Measurements from ENCODE around the gene CD74.
"Not testable (repeated sequence)": the region's sequence is repeated elsewhere in the genome, so short reads cannot be mapped to it uniquely, and the experiment has no call there.

The CD74 gene

DNA sequence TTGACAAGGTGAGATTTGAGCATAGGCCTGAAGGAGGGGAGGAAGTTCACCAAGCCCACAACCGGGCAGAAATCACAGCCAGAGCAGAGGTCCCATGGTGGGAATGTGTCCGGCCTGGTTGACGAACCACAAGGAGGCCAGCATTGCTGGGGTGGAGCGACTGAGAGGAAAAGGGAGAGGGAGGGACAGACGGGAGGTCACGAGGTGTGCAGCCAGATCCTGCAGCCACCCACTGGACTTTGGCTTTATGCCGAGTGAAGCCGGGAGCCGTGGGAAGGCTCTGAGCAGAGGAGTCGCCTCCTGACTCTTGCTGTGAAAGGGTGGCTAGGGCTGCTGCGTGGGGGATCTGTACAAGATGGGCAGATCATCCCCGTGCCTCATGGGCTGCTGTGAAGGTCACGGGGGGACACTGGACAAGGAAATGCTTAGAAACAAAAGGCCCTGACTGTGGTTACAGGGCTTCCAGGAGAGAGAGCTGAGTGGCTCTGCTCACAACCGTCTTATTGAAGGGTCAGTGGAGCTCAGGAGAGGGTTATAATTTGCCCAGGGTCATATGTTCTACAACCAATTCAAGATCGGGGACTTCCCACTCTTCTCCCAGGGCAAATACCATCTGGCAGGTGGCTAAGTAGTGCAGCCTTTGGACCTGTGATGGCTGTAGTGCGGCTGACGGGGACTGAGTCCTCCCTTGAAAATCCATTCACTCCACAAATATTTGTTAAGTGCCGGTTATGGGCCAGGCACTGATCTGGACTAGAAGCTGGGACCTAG, 15.6 kb upstream of the CD74 start:
- no peaks in the 10 kb centered on the region for H3K9me3 ChIP-seq (ENCODE audit: insufficient read depth, low read length)
- TF ChIP-seq, protein P1, sequence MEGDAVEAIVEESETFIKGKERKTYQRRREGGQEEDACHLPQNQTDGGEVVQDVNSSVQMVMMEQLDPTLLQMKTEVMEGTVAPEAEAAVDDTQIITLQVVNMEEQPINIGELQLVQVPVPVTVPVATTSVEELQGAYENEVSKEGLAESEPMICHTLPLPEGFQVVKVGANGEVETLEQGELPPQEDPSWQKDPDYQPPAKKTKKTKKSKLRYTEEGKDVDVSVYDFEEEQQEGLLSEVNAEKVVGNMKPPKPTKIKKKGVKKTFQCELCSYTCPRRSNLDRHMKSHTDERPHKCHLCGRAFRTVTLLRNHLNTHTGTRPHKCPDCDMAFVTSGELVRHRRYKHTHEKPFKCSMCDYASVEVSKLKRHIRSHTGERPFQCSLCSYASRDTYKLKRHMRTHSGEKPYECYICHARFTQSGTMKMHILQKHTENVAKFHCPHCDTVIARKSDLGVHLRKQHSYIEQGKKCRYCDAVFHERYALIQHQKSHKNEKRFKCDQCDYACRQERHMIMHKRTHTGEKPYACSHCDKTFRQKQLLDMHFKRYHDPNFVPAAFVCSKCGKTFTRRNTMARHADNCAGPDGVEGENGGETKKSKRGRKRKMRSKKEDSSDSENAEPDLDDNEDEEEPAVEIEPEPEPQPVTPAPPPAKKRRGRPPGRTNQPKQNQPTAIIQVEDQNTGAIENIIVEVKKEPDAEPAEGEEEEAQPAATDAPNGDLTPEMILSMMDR (IDR thresholded peaks at IDR 0.05; ENCODE audit: insufficient read depth, low read length, poor library complexity, severe bottlenecking) = no peak
- TF ChIP-seq EZH2phosphoT487 (conservative IDR thresholded peaks at IDR 0.05; ENCODE audit: low read length) = no peak
- no peak overlapping the region for H2AFZ ChIP-seq (ENCODE audit: low read depth, low read length, severe bottlenecking)
- H3K4me3 ChIP-seq (ENCODE audit: insufficient read depth, low read length, poor library complexity, severe bottlenecking) = no peak overlapping the region
- no peaks in the 10 kb centered on the region for H3K9me2 ChIP-seq (replicated peaks; ENCODE audit: insufficient read depth, low read length)
- H3F3A ChIP-seq (ENCODE audit: insufficient read depth) = no peaks in the 10 kb centered on the region
- no peaks in the 10 kb centered on the region for H3K36me3 ChIP-seq (ENCODE audit: low read length)
- H3K9ac ChIP-seq (ENCODE audit: low read length) = no peak overlapping the region
- no peaks in the 10 kb centered on the region for H4K20me1 ChIP-seq (ENCODE audit: low read depth, low read length)
- H3K27me3 ChIP-seq (ENCODE audit: low read length) = no peaks in the 10 kb centered on the region
- H3K79me2 ChIP-seq (ENCODE audit: insufficient read depth, low read length) = no peaks in the 10 kb centered on the region
- no peak overlapping the region for H3K4me2 ChIP-seq (ENCODE audit: low read depth, low read length, poor library complexity, severe bottlenecking)
- no peak overlapping the region for H3K27ac ChIP-seq (ENCODE audit: low read depth, low read length)

DNA sequence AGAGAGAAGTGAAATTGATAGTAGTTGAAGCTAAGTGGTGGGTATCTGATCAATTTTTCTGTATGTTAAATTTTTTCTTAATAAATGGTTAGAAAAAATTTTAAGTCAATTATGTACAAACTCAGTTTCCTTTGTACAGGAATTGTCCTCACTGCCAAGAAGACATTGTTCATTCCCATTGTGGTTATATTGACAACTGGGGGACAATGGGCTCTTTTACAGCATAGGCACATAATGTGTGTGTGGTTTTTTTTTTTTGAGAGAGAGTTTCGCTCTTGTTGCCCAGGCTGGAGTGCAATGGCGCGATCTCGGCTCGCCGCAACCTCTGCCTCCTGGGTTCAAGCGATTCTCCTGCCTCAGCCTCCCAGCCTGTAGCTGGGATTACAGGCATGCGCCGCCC, 13.5 kb upstream of the CD74 start:
- not testable (repeated sequence) for H3K9ac ChIP-seq (ENCODE audit: low read length); H3K27me3 ChIP-seq (ENCODE audit: low read length); H3K9me3 ChIP-seq (ENCODE audit: insufficient read depth, low read length); H2AFZ ChIP-seq (ENCODE audit: low read depth, low read length, severe bottlenecking); H3K36me3 ChIP-seq (ENCODE audit: low read length); H3K4me2 ChIP-seq (ENCODE audit: low read depth, low read length, poor library complexity, severe bottlenecking); H3K79me2 ChIP-seq (ENCODE audit: insufficient read depth, low read length); H3K27ac ChIP-seq (ENCODE audit: low read depth, low read length); H4K20me1 ChIP-seq (ENCODE audit: low read depth, low read length); H3K4me3 ChIP-seq (ENCODE audit: insufficient read depth, low read length, poor library complexity, severe bottlenecking); H3F3A ChIP-seq (ENCODE audit: insufficient read depth); H3K9me2 ChIP-seq (replicated peaks; ENCODE audit: insufficient read depth, low read length)

DNA sequence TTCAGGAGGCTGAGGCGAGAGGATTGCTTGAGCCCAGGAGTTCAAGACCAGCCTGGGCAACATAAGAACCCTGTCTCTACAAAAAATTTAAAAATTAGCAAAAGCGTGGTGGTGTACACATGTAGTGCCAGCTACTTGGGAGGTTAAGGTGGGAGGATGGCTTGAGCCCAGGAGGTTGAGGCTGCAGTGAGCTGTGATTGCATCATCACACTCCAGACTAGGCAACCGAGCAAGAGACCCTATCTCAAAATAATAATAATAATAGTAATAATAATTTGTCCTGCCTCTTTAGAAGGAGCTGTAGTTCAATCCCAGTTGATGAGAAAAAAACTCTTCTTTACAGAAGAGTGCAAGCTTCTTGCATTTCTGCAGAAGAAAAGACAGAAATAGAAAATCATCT, 10.0 kb upstream of the CD74 start:
- Histone ChIP-seq H4K20me1 (ENCODE audit: low read depth, low read length) (no peaks in the 10 kb centered on the region), H3K27ac (ENCODE audit: low read depth, low read length) (no peak overlapping the region), H3K36me3 (ENCODE audit: low read length) (no peaks in the 10 kb centered on the region), H3K9me3 (ENCODE audit: insufficient read depth, low read length) (no peaks in the 10 kb centered on the region), H2AFZ (ENCODE audit: low read depth, low read length, severe bottlenecking) (no peak overlapping the region), H3K4me2 (ENCODE audit: low read depth, low read length, poor library complexity, severe bottlenecking) (no peak overlapping the region), H3K9ac (ENCODE audit: low read length) (no peak overlapping the region), H3F3A (ENCODE audit: insufficient read depth) (peaks cover 6% of the 10 kb centered on the region; the same call in 1 of the 2 replicates), H3K27me3 (ENCODE audit: low read length) (no peaks in the 10 kb centered on the region), H3K9me2 (replicated peaks; ENCODE audit: insufficient read depth, low read length) (no peaks in the 10 kb centered on the region), H3K4me3 (ENCODE audit: insufficient read depth, low read length, poor library complexity, severe bottlenecking) (no peak overlapping the region), H3K79me2 (ENCODE audit: insufficient read depth, low read length) (no peaks in the 10 kb centered on the region)
- no peak for TF ChIP-seq EZH2phosphoT487 (conservative IDR thresholded peaks at IDR 0.05; ENCODE audit: low read length)
- TF ChIP-seq, protein P1 (IDR thresholded peaks at IDR 0.05; ENCODE audit: insufficient read depth, low read length, poor library complexity, severe bottlenecking) = no peak

DNA sequence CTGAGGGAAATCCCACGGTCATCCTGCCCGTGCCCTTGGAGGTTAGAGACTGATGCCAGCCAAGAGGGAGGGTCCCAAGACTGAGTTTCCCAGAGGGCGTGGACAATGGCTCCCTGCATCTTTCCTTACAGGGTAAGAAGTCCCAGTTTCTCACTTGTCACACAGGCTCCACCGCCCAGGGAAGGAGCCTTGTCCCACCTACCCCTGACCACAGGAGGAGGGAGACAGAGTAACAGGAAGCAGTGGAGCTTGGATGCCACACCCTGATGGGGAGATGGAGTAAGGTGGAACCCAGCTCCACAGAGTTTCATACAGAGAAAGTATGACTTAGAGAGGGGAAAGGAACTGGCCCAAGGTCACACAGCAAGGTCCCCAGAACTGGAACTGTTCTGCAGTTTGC, 9.4 kb upstream of the CD74 start:
- Histone ChIP-seq H3K36me3 (ENCODE audit: low read length) (no peaks in the 10 kb centered on the region), H3K9me2 (replicated peaks; ENCODE audit: insufficient read depth, low read length) (no peaks in the 10 kb centered on the region), H3K27me3 (ENCODE audit: low read length) (no peaks in the 10 kb centered on the region), H3K27ac (ENCODE audit: low read depth, low read length) (no peak overlapping the region), H3K4me2 (ENCODE audit: low read depth, low read length, poor library complexity, severe bottlenecking) (no peak overlapping the region), H3K9ac (ENCODE audit: low read length) (no peak overlapping the region), H3K9me3 (ENCODE audit: insufficient read depth, low read length) (no peaks in the 10 kb centered on the region), H4K20me1 (ENCODE audit: low read depth, low read length) (no peaks in the 10 kb centered on the region), H3K79me2 (ENCODE audit: insufficient read depth, low read length) (no peaks in the 10 kb centered on the region), H2AFZ (ENCODE audit: low read depth, low read length, severe bottlenecking) (no peak overlapping the region), H3F3A (ENCODE audit: insufficient read depth) (peaks cover 6% of the 10 kb centered on the region; the same call in 1 of the 2 replicates), H3K4me3 (ENCODE audit: insufficient read depth, low read length, poor library complexity, severe bottlenecking) (no peak overlapping the region)
- TF ChIP-seq, protein P1 (IDR thresholded peaks at IDR 0.05; ENCODE audit: insufficient read depth, low read length, poor library complexity, severe bottlenecking) = no peak
- TF ChIP-seq EZH2phosphoT487 (conservative IDR thresholded peaks at IDR 0.05; ENCODE audit: low read length) = no peak

All from SU-DHL-6 (cell line).